Amniotic epithelial cell (primary cell): ENCODE data around the gene H1-8.
"Not testable (repeated sequence)": the region's sequence is repeated elsewhere in the genome, so short reads cannot be mapped to it uniquely, and the experiment has no call there.

Experiments
- DNase-seq: peaks from one replicate; pipeline ENCODE4 v3.0.0-alpha.2; 2010; ENCODE audit warnings: low read depth

H1-8 gene

GRCh38 chr3:129543156-129543790 lies at the start of gene H1-8:
H1-8 (plus strand) TSS chr3:129543175; CDS start chr3:129543219, 44 bp downstream.
- DNase-seq: no peak

GRCh38 chr3:129493206-129493605 lies 49.8 kb upstream of the H1-8 start:
- DNase-seq: no peak

GRCh38 chr3:129494499-129494898 lies 48.5 kb upstream of the H1-8 start:
- DNase-seq: not testable (repeated sequence)

GRCh38 chr3:129495006-129495639 lies 47.9 kb upstream of the H1-8 start:
- DNase-seq: peak; percentile 81

GRCh38 chr3:129497876-129498275 lies 45.1 kb upstream of the H1-8 start:
- DNase-seq: peak; percentile 65

- DNase-seq: not testable (repeated sequence)
Observed at GRCh38 chr3:129498603-129499488, 44.1 kb upstream of the H1-8 start.

- not testable (repeated sequence) for DNase-seq
Observed at GRCh38 chr3:129499604-129500333, 43.2 kb upstream of the H1-8 start.

- no peak for DNase-seq
Observed at GRCh38 chr3:129500334-129500658, 42.7 kb upstream of the H1-8 start.

- DNase-seq: no peak
Observed at GRCh38 chr3:129501630-129502029, 41.3 kb upstream of the H1-8 start.

- no peak for DNase-seq
Observed at GRCh38 chr3:129502641-129503408, 40.1 kb upstream of the H1-8 start.

- DNase-seq: peak; percentile 77
Observed at GRCh38 chr3:129503471-129504291, 39.3 kb upstream of the H1-8 start.

GRCh38 chr3:129504471-129505100 lies 38.4 kb upstream of the H1-8 start:
- DNase-seq: no peak

GRCh38 chr3:129505341-129505740 lies 37.6 kb upstream of the H1-8 start:
- no peak for DNase-seq

GRCh38 chr3:129506231-129506742 lies 36.7 kb upstream of the H1-8 start:
- DNase-seq: no peak

GRCh38 chr3:129507181-129507831 lies 35.7 kb upstream of the H1-8 start:
- DNase-seq: no peak

GRCh38 chr3:129512595-129512994 lies 30.4 kb upstream of the H1-8 start:
- no peak for DNase-seq

GRCh38 chr3:129513705-129514104 lies 29.3 kb upstream of the H1-8 start:
- DNase-seq: no peak

- DNase-seq: no peak
Observed at GRCh38 chr3:129514110-129514509, 28.9 kb upstream of the H1-8 start.

- DNase-seq: no peak
Observed at GRCh38 chr3:129514563-129514962, 28.4 kb upstream of the H1-8 start.
